ENCODE data around the gene VPREB1.

DNA sequence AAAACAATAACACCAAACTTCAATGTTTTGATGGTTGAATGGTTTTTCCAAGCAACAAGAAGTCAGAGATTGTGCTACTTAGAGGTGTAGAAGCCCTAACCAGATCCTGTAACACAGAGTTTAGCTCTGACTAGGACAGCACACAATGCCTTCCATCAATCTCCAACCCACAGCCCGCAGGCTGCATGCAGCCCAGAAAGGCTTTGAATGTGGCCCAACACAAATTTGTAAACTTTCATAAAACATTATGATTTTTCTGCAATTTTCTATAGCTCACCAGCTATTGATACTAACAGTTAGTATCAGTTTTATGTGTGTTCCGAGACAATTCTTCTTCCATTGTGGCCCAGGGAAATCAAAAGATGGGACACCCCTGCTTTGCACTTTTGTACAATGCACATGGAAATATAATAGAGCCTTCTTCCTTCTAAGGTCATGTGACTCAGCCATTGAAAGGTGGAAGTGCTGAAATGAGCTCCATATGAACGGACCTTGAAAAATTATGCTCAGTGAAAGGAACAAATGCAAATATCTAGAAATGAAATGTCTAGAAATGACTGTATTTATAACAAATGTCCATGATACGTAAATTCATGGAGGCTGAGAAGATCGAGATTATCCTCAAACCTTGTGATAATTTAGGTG is 47.6 kb upstream of the VPREB1 start:
- TF ChIP-seq, protein P1, sequence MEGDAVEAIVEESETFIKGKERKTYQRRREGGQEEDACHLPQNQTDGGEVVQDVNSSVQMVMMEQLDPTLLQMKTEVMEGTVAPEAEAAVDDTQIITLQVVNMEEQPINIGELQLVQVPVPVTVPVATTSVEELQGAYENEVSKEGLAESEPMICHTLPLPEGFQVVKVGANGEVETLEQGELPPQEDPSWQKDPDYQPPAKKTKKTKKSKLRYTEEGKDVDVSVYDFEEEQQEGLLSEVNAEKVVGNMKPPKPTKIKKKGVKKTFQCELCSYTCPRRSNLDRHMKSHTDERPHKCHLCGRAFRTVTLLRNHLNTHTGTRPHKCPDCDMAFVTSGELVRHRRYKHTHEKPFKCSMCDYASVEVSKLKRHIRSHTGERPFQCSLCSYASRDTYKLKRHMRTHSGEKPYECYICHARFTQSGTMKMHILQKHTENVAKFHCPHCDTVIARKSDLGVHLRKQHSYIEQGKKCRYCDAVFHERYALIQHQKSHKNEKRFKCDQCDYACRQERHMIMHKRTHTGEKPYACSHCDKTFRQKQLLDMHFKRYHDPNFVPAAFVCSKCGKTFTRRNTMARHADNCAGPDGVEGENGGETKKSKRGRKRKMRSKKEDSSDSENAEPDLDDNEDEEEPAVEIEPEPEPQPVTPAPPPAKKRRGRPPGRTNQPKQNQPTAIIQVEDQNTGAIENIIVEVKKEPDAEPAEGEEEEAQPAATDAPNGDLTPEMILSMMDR (IDR thresholded peaks at IDR 0.05; ENCODE audit: low read depth, low read length), result no peak
- TF ChIP-seq POLR2A (IDR thresholded peaks at IDR 0.05; ENCODE audit: extremely low read depth, insufficient read length), result no peak
- TF ChIP-seq, protein P2, sequence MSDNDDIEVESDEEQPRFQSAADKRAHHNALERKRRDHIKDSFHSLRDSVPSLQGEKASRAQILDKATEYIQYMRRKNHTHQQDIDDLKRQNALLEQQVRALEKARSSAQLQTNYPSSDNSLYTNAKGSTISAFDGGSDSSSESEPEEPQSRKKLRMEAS (IDR thresholded peaks at IDR 0.05; ENCODE audit: low read depth, low read length), result no peak

All from NB4 (cell line).